ENCODE results near the gene TICRR. TPM values are rescaled to one million over a fixed set of nuclear protein-coding genes. Genes with fewer than 3 reads are reported as not detected.

TICRR gene
- total RNA-seq, 1 experiment from 2014 or later = 12.0 TPM

GRCh38 chr15:89673165-89673512 lies 97.9 kb downstream of the TICRR start:
- no peak for DNase-seq (ENCODE audit: low read depth)

GRCh38 chr15:89674526-89674925 lies 99.3 kb downstream of the TICRR start:
- DNase-seq (ENCODE audit: low read depth) = no peak

- no peak for DNase-seq (ENCODE audit: low read depth)
Measured at GRCh38 chr15:89675606-89676005, 100.3 kb downstream of the TICRR start.

GRCh38 chr15:89677381-89677780 lies 102.1 kb downstream of the TICRR start:
- DNase-seq (ENCODE audit: low read depth) = no peak

Other genes starting within 250 kb of the TICRR start
- 24.2 and 41.3 TPM in 2 replicates for gene POLG, start 240.6 kb upstream of the TICRR start, total RNA-seq (2014; rRNA removed; shearing (Covaris generic))
- gene RHCG, start 78.9 kb upstream of the TICRR start, total RNA-seq (2014; rRNA removed; shearing (Covaris generic)) = not detected in 2 replicates
- gene KIF7, start 80.0 kb downstream of the TICRR start, total RNA-seq (2014; rRNA removed; shearing (Covaris generic)) = 1.9 and 6.4 TPM in 2 replicates
- 0.15 and 0.22 TPM in 2 replicates for gene PLIN1, start 103.9 kb downstream of the TICRR start, total RNA-seq (2014; rRNA removed; shearing (Covaris generic))
- 7.0 and 10.7 TPM in 2 replicates for gene PEX11A, start 115.3 kb downstream of the TICRR start, total RNA-seq (2014; rRNA removed; shearing (Covaris generic))
- 0.25 TPM in 1 of 2 replicates, not detected in the other for gene WDR93, start 115.3 kb downstream of the TICRR start, total RNA-seq (2014; rRNA removed; shearing (Covaris generic))
- 2.1 and 2.4 TPM in 2 replicates for gene MESP1, start 175.8 kb downstream of the TICRR start, total RNA-seq (2014; rRNA removed; shearing (Covaris generic))
- 0.15 and 0.62 TPM in 2 replicates for gene MESP2, start 200.9 kb downstream of the TICRR start, total RNA-seq (2014; rRNA removed; shearing (Covaris generic))
- gene ANPEP, start 239.4 kb downstream of the TICRR start, total RNA-seq (2014; rRNA removed; shearing (Covaris generic)) = 0.05 and 0.12 TPM in 2 replicates

Measured in M059J (cell line).